Spinal cord (tissue), 10 donors: ENCODE measurements around the gene KDM3B. TPM values are rescaled to one million over a fixed set of nuclear protein-coding genes. Genes with fewer than 3 reads are reported as not detected.
A peak's percentile ranks its signal among the peaks of the same experiment; 100 is the strongest.

Source experiments
- DNase-seq, 6 donors: peaks; one replicate each; pipeline versions ENCODE4 v3.0.0 to v3.0.0-alpha.2; 2013 to 2015; ENCODE audit warnings: low spot score in 6 of 6, low read depth in 4 of 6
- H3K27ac ChIP-seq: one replicate; pipeline ENCODE4 v1.5.1; 2013; ENCODE audit warnings: low read depth, low read length, control low read depth
- H3K27me3 ChIP-seq: one replicate; pipeline ENCODE4 v1.6.1; 2013; ENCODE audit warnings: low read length; ENCODE audit not compliant: control insufficient read depth, insufficient read depth
- H3K36me3 ChIP-seq: one replicate; pipeline ENCODE4 v1.6.1; 2013; ENCODE audit warnings: low read length; ENCODE audit not compliant: control insufficient read depth, insufficient read depth
- H3K4me1 ChIP-seq: one replicate; pipeline ENCODE4 v1.6.1; 2013; ENCODE audit warnings: low read length; ENCODE audit not compliant: control insufficient read depth, insufficient read depth
- H3K4me3 ChIP-seq: one replicate; pipeline ENCODE4 v1.5.1; 2013; ENCODE audit warnings: low read depth, low read length, control low read depth
- H3K9me3 ChIP-seq: one replicate; pipeline ENCODE4 v1.6.1; 2013; ENCODE audit warnings: low read length; ENCODE audit not compliant: control insufficient read depth, insufficient read depth
- WGBS: methylation state at CpG from one replicate; pipeline ENCODE4 v1.1.5; 2013; ENCODE audit warnings: missing lambda C conversion rate; ENCODE audit not compliant: insufficient coverage; 5-methylcytosine and 5-hydroxymethylcytosine counted together
- polyA plus RNA-seq, 2 donors: library from polyadenylated mRNA; unstranded; fragments of 120-200 nt; gene quantifications; one replicate each; pipeline ENCODE4 v1.2.1, GENCODE V29; 2013; ENCODE audit not compliant: insufficient read length in 2 of 2
- total RNA-seq, 2 donors: library from RNA; depleted of rRNA in 1 of 2; stranded (reverse); fragments of 120-200 nt in 1 of 2; fragments of >200 nt in 1 of 2; gene quantifications; one replicate each; pipeline versions ENCODE4 v1.2.3 to v1.2.4, GENCODE V29; 2013 to 2014
- donor health status: healthy.

KDM3B gene
- total and polyA plus RNA-seq, 4 donors = 62.2 to 77.8 (median 75.0) TPM

- no peak overlapping the region for H3K4me3 ChIP-seq
- no peaks in the 10 kb centered on the region for H3K27me3 ChIP-seq
- DNase-seq = peak in 2 of 6 donors; percentile 79 to 84
- H3K27ac ChIP-seq = no peak overlapping the region
- H3K4me1 ChIP-seq = no peaks in the 10 kb centered on the region
- H3K9me3 ChIP-seq = peaks cover 4% of the 10 kb centered on the region
- no peaks in the 10 kb centered on the region for H3K36me3 ChIP-seq
- WGBS = no CpG with 5 or more reads among the region's 6 CpGs
Measured at GRCh38 chr5:138354926-138355378, 2.5 kb downstream of the KDM3B start.

GRCh38 chr5:138359621-138360020 lies 7.1 kb downstream of the KDM3B start:
- no peaks in the 10 kb centered on the region for H3K4me1 ChIP-seq
- DNase-seq = no peak

GRCh38 chr5:138360941-138361452 lies 8.5 kb downstream of the KDM3B start:
- no peak overlapping the region for H3K27ac ChIP-seq
- no peaks in the 10 kb centered on the region for H3K27me3 ChIP-seq
- no peaks in the 10 kb centered on the region for H3K9me3 ChIP-seq
- no peaks in the 10 kb centered on the region for H3K36me3 ChIP-seq
- WGBS = no CpG with 5 or more reads among the region's 1 CpG
- H3K4me1 ChIP-seq = no peaks in the 10 kb centered on the region
- DNase-seq = no peak
- H3K4me3 ChIP-seq = no peak overlapping the region

More at GRCh38 chr5:138359621-138360020, 7.1 kb downstream of the KDM3B start:
- Histone ChIP-seq H3K4me3 (no peak overlapping the region), H3K27ac (no peak overlapping the region), H3K9me3 (no peaks in the 10 kb centered on the region), H3K36me3 (no peaks in the 10 kb centered on the region), H3K27me3 (no peaks in the 10 kb centered on the region)
- WGBS = no CpG with 5 or more reads among the region's 3 CpGs

GRCh38 chr5:138364576-138364975 lies 12.1 kb downstream of the KDM3B start:
- no peak overlapping the region for H3K27ac ChIP-seq
- H3K9me3 ChIP-seq = no peaks in the 10 kb centered on the region
- DNase-seq = no peak
- no CpG with 5 or more reads among the region's 1 CpG for WGBS
- no peaks in the 10 kb centered on the region for H3K36me3 ChIP-seq
- H3K4me1 ChIP-seq = no peaks in the 10 kb centered on the region
- no peaks in the 10 kb centered on the region for H3K27me3 ChIP-seq
- H3K4me3 ChIP-seq = no peak overlapping the region

- WGBS = 35% methylated on average over 3 of the region's 4 CpGs
- H3K27ac ChIP-seq = no peak overlapping the region
Measured at GRCh38 chr5:138366632-138367382, 14.3 kb downstream of the KDM3B start.

GRCh38 chr5:138369261-138369660 lies 16.8 kb downstream of the KDM3B start:
- no peak overlapping the region for H3K27ac ChIP-seq
- H3K4me1 ChIP-seq = no peaks in the 10 kb centered on the region
- H3K27me3 ChIP-seq = no peaks in the 10 kb centered on the region
- H3K4me3 ChIP-seq = no peak overlapping the region
- 76% methylated on average over 5 of the region's 5 CpGs for whole genome bisulfite sequencing
- no peaks in the 10 kb centered on the region for H3K9me3 ChIP-seq
- DNase-seq = no peak
- peaks cover 13% of the 10 kb centered on the region for H3K36me3 ChIP-seq

More at GRCh38 chr5:138366632-138367382, 14.3 kb downstream of the KDM3B start:
- no peak for DNase-seq
- H3K4me3 ChIP-seq = no peak overlapping the region
- no peaks in the 10 kb centered on the region for H3K9me3 ChIP-seq
- H3K27me3 ChIP-seq = no peaks in the 10 kb centered on the region
- H3K4me1 ChIP-seq = no peaks in the 10 kb centered on the region
- no peaks in the 10 kb centered on the region for H3K36me3 ChIP-seq

DNA sequence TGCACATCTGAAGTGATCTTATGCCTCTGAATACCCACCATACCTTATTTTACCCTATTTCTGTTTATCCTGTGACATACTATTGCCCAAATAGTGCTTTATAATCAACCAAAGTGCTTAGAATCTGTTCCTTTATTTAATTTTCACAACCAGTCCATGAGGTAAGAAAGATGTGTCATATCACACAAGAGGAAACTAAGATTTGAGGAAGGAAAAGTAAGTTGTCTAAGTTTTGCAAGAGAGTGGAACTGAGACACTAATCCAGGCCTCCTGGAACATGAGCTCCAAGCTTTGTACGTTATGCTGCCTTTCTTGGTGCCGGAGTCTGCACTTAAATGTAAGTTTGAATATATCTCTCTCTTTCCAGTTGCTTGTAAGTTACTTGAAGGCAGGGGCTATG lies 17.2 kb downstream of the KDM3B start:
- Histone ChIP-seq H3K36me3 (peaks cover 14% of the 10 kb centered on the region), H3K27ac (no peak overlapping the region), H3K9me3 (no peaks in the 10 kb centered on the region), H3K4me3 (no peak overlapping the region), H3K27me3 (no peaks in the 10 kb centered on the region), H3K4me1 (no peaks in the 10 kb centered on the region)
- no peak for DNase-seq
- no CpG with 5 or more reads among the region's 2 CpGs for WGBS

DNA sequence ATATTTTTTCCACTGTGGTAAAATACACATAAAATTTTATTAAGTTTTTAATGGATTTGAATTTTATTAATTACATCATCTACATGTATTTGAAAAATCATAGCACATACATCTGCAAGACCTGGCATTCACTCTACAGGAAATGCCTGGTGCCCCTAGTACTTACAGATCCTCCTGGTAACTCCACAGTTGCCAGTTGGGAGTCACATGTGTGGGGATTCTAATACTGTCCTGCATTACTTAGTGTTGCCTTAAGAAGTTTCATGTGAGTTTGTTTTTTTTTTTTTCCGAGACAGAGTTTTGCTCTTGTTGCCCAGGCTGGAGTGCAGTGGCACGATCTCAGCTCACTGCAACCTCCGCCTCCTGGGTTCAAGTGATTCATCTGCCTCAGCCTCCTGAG lies 18.1 kb downstream of the KDM3B start:
- 50% methylated on average over 1 of the region's 3 CpGs for WGBS
- H3K27me3 ChIP-seq = no peaks in the 10 kb centered on the region
- H3K4me3 ChIP-seq = no peak overlapping the region
- no peak for DNase-seq
- H3K9me3 ChIP-seq = no peaks in the 10 kb centered on the region
- H3K36me3 ChIP-seq = peaks cover 14% of the 10 kb centered on the region
- H3K4me1 ChIP-seq = no peaks in the 10 kb centered on the region
- H3K27ac ChIP-seq = no peak overlapping the region

- DNase-seq = no peak
- 90% methylated on average over 1 of the region's 2 CpGs for WGBS
- Histone ChIP-seq H3K27me3 (no peaks in the 10 kb centered on the region), H3K4me3 (no peak overlapping the region), H3K4me1 (no peaks in the 10 kb centered on the region), H3K9me3 (no peaks in the 10 kb centered on the region), H3K27ac (no peak overlapping the region), H3K36me3 (peaks cover 20% of the 10 kb centered on the region)
Measured at GRCh38 chr5:138371454-138371853, 19.0 kb downstream of the KDM3B start.

DNA sequence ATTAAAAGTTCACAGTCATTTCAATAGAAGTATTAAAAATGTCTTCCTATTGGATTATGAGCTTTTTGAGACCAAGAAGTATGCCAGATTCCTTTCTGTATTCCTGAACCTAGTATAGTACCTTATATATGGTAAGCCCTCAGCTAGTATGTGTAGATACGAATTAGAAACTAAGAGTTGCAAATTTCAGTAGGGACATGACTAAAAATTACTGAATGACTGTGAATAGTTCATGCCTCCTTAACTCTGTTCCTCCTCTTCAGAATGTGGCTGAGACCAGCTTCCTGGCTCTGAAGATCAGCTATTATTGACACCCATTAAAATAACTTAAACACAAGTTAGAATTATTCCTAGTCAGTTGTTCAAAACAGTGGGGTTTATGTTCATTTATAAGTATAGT lies 19.7 kb downstream of the KDM3B start:
- WGBS = no CpG with 5 or more reads among the region's 1 CpG
- Histone ChIP-seq H3K4me1 (no peaks in the 10 kb centered on the region), H3K36me3 (peaks cover 22% of the 10 kb centered on the region), H3K9me3 (no peaks in the 10 kb centered on the region), H3K27me3 (no peaks in the 10 kb centered on the region), H3K4me3 (no peak overlapping the region), H3K27ac (no peak overlapping the region)
- no peak for DNase-seq
